GM12864 (cell line): ENCODE data around the gene INSYN1.

Experiments
- DNase-seq: peaks from one replicate; pipeline ENCODE4 v3.0.0-alpha.2; 2011; ENCODE audit warnings: low read depth
- H3K4me3 ChIP-seq: 2 replicates; pipeline ENCODE4 v1.5.1; 2011; ENCODE audit warnings: mild to moderate bottlenecking, low read depth, low read length, control low read depth
- CTCF ChIP-seq: IDR thresholded peaks from 2 replicates; pipeline ENCODE4 v1.5.1; 2011; ENCODE audit warnings: low read depth, mild to moderate bottlenecking, moderate library complexity, low read length, control low read depth, inconsistent platforms; ENCODE audit errors: missing control alignments

INSYN1 gene

GRCh38 chr15:73784291-73784690 lies 31.1 kb upstream of the INSYN1 start:
- no peak for DNase-seq
- no peak overlapping the region for H3K4me3 ChIP-seq
- TF ChIP-seq CTCF, result no peak

DNA sequence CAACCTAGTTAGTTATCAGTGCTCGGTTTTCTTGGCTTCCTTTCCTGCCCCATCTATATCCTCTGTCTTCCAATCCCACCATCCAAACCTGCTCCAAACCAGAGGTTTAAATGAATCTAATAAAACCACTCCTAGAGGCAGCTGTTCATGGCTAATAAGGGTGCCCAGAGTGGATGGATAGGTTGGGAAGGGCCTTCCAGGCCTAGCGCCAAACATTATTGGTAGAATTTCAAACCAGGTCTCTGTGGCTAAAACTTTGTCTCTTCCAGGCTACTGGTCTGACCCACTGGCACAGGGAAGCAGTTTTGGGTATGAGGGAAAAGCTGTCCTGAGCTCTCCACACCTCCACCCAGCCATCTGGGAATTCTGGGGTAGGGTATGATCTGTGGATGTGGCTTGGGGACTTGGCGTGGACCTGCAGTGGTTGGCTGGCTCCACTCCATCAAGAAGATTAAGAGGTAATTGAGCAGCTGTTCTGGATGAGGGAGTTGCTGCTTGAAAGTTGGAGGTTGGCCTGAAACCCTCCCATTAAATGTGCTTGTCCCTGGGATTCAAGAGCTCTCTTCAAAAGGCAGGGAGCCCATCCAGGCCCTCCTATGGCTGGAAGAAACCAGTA lies 29.3 kb upstream of the INSYN1 start:
- H3K4me3 ChIP-seq, result no peak overlapping the region
- DNase-seq, result no peak

DNA sequence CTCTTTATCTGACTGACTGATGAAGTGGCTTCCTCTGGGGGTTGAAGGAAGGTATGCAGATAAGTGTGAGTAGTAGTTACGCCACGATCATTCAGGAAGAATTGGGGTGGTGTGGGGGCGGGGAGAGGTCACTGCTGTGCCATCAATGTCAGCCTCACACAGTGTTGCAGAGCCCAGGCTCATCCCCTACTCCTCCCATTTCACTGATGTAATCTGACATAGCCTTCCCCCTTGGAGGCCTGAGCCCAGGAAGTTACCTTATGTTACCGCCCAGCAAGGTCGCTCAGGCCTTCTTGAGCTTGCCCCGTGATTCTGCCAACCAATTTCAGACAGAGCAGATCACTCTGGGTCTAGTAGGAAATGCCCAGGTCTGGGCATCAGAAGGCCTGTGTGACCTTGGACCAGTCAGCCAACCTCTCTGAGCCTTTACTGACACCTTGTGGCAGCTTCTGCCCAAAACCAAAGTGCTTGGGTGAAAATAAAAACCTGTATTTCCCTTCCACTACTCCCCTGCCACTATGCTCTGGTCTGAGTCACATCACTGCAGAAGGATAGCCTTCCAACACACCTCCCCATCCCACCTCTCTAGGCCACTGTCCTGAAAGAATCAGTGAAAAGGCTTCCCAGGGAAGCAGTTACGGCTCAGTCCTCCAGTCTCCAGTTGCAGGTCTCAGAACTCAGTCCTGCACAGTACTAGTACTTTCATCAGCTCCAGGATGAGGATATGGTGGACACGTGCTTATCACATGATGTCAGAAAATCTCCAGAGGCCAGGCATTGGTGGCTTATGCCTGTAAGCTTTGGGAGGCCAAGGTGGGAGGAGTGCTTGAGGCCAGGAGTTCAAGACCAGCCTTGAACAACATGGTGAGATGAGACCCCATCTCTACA lies 28.1 kb upstream of the INSYN1 start:
- TF ChIP-seq CTCF, result peak; percentile 49
- no peak for DNase-seq

More for the DNA sequence above, 29.3 kb upstream of the INSYN1 start:
- TF ChIP-seq CTCF, result no peak

GRCh38 chr15:73779974-73780373 lies 26.8 kb upstream of the INSYN1 start:
- no peak for TF ChIP-seq CTCF
- no peak overlapping the region for H3K4me3 ChIP-seq
- no peak for DNase-seq

More for the DNA sequence above, 28.1 kb upstream of the INSYN1 start:
- no peak overlapping the region for H3K4me3 ChIP-seq

DNA sequence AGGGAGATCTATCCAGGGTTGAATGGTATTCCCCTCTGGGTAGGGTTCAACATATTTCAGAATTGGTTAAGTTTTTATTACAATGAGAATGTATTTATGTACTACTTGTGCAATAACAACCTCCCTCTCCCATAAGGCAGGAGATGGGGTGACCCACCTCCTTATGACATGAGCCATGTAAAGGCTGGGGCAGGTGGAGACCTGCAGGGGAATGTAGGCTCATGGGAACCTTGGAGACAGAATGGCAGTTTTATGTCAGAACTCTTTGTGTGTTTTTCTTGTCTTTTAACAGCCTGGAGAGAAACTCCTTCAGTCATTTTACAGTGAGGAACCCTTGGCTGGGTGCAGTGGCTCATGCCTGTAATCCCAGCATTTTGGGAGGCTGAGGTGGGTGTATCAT lies 24.6 kb upstream of the INSYN1 start:
- DNase-seq, result no peak
- H3K4me3 ChIP-seq, result no peak overlapping the region
- no peak for TF ChIP-seq CTCF

- no peak for DNase-seq
- H3K4me3 ChIP-seq, result no peak overlapping the region
- TF ChIP-seq CTCF, result no peak
Observed at GRCh38 chr15:73773428-73773827, 20.3 kb upstream of the INSYN1 start.
